Ishikawa (cell line): Measurements from ENCODE around the gene MAP1S.

Experiments
- CEBPB ChIP-seq: IDR thresholded peaks from 2 replicates; pipeline ENCODE4 v1.6.1; 2012
- TAF1 ChIP-seq: IDR thresholded peaks from 2 replicates; pipeline ENCODE4 v1.6.1; 2012; ENCODE audit warnings: low read depth, mild to moderate bottlenecking
- TEAD4 ChIP-seq: IDR thresholded peaks from 2 replicates; pipeline ENCODE4 v1.6.1; 2012
- ZBTB7A ChIP-seq: IDR thresholded peaks from 2 replicates; pipeline ENCODE4 v1.6.1; 2012; ENCODE audit warnings: low read depth
- TF ChIP-seq, protein P1 (sequence below): IDR thresholded peaks from 2 replicates; pipeline ENCODE4 v1.6.1; 2012
- TF ChIP-seq, protein P2 (sequence below): IDR thresholded peaks from 2 replicates; pipeline ENCODE4 v1.6.1; 2012; ENCODE audit warnings: low read depth, mild to moderate bottlenecking

DNA sequence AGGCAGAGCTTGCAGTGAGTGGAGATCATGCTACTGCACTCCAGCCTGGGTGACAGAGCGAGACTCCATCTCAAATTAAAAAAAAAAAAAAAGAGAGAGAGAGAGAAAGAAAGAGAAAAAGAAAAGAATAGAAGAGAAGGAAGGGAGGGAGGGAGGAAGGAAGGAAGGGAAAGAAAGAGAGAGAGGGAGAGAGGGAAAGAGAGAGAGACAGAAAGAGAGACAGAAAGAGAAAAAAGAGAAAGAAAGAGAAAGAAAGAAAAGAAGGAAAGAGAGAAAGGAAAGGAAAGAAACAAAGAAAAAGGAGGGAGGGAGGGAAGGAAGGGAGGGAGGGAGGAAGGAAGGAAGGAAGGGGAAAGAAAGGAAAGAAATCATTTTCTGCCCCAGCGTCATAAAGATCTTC is 24.1 kb upstream of the MAP1S start:
- TF ChIP-seq, protein P1, sequence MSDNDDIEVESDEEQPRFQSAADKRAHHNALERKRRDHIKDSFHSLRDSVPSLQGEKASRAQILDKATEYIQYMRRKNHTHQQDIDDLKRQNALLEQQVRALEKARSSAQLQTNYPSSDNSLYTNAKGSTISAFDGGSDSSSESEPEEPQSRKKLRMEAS, result no peak
- TF ChIP-seq ZBTB7A (no peak), TAF1 (no peak), CEBPB (no peak), TEAD4 (no peak)
- TF ChIP-seq, protein P2, sequence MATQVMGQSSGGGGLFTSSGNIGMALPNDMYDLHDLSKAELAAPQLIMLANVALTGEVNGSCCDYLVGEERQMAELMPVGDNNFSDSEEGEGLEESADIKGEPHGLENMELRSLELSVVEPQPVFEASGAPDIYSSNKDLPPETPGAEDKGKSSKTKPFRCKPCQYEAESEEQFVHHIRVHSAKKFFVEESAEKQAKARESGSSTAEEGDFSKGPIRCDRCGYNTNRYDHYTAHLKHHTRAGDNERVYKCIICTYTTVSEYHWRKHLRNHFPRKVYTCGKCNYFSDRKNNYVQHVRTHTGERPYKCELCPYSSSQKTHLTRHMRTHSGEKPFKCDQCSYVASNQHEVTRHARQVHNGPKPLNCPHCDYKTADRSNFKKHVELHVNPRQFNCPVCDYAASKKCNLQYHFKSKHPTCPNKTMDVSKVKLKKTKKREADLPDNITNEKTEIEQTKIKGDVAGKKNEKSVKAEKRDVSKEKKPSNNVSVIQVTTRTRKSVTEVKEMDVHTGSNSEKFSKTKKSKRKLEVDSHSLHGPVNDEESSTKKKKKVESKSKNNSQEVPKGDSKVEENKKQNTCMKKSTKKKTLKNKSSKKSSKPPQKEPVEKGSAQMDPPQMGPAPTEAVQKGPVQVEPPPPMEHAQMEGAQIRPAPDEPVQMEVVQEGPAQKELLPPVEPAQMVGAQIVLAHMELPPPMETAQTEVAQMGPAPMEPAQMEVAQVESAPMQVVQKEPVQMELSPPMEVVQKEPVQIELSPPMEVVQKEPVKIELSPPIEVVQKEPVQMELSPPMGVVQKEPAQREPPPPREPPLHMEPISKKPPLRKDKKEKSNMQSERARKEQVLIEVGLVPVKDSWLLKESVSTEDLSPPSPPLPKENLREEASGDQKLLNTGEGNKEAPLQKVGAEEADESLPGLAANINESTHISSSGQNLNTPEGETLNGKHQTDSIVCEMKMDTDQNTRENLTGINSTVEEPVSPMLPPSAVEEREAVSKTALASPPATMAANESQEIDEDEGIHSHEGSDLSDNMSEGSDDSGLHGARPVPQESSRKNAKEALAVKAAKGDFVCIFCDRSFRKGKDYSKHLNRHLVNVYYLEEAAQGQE, result no peak
